UCSD-AML1 (cell line): ENCODE results near the gene ZNF778.
"Not testable (repeated sequence)": the region's sequence is repeated elsewhere in the genome, so short reads cannot be mapped to it uniquely, and the experiment has no call there.

ENCODE experiments used
- DNase-seq: peaks from one replicate; lab custom pipeline; 2025; ENCODE audit not compliant: unreplicated experiment; lab: John Stamatoyannopoulos, UW

ZNF778 gene

DNA sequence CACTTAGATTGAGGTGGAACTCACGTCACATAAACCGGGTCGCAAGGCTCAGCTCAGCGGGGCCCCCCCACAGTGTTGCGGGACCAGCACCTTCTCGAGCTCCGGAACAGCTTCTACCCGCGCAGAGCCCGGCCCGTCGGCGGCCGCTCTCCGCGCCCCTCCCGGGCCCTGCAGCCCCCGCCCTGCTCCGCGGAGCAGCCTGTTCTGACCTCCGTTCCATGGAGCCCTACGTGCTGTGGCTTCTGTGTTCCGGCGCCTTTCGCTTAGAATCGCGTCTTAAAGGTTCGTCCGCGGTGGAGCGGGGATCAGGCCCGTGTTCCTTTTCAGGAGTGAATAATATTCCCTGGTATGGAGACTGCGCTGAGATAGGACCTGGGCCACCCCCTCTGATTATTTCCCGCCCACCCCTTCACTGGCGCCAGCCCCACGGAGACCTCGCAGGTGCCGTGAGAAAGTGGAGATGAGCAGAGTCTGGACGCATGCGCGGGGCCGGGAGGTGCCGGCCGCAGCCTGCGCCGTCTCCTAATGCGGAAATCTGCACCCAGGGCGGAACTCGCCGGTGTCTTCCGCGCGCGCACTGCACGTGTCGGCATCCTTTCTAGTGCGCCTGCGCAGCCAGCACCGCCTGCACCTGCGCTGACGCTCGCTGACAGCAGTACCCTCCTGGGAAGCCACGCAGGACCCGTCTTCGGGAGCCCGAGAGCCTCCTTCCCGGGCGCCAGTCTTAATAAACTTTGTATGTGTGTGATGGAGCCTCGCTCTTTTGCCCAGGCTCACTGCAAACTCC is 30.9 kb downstream of the ZNF778 start:
- DNase-seq = no peak

DNA sequence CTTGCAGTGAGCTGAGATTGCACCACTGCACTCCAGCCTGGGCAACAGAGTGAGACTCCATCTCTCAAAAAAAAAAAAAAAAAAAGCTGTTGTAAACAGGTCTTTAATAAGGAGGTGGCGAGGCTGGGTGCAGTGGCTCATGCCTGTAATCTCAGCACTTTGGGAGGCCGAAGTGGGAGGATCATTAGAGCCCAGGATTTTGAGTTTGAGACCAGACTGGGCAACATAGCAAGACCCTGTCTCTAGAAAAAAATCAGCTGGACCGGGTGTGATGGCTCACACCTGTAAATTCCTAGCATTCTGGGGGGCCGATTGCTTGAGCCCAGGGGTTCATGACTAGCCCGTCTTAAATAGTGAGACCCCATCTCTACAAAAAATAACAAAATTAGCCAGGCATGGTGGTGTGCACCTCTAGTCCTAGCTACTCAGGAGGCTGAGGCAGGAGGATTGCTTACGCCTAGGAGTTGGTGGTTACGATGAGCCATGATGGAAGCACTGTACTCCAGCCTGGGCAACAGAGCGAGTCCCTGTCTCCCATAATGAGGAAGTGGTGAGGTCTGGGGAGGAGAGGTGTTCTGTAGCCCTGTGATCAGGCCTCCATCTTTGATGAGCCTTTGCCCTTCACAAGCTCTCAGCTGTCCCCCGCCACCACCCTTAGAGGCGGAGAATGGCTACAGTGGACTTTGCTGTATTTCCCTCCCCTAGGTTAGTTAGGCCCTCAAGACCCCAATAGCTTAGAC is 36.2 kb downstream of the ZNF778 start:
- DNase-seq = no peak

DNA sequence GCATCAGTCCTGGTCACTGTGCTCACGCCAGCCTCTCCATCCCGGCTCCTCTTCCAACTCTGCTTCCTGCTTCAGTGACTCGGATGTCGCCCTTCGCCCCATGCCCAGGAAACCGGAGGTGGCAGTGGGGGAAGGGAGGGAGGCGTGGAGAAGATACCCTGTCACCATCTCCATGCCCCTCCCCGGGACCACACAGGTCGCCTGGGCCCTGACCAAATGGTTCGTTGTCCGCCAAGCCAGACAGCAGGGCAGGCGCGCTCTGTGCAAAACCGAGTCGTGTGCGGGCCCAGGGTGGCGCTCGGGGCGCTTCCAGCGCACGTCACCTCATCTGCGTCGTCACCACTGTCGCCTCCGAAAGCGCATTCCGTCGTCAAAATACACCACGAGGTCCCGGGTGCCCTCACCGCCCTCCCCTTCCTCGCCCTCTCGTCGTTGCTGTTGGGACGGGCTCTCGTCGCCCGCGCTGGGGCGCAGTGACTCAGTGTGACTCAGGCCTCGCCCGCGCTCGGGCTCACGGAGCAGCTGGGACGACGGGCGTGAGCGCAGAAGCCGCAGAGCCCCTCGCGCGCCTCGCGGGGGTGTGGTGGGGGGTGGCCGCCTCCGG is 39.2 kb downstream of the ZNF778 start:
- no peak for DNase-seq

DNA sequence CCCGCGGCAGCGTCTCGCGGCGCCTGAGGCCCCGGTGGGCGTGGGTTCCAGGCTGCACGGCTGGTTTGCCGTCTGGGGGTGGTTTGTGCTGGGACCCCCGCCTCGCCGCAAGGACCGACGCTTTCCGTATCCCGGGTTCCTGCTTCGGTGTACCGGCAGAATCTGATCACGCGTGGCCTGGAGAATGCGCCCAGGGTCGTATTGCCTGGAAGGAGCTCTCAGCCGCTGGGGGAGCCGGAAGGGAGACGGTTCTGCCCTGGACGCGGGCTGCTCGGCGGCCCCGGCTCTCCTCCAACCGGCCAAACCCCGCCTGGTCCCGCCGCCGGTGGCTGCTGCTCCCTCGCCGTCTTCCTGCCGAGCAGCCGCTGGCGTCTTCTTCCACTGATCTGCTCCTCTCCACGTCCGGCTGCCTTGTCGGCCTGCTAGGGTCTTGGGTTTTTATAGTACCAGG is 39.8 kb downstream of the ZNF778 start:
- no peak for DNase-seq

DNA sequence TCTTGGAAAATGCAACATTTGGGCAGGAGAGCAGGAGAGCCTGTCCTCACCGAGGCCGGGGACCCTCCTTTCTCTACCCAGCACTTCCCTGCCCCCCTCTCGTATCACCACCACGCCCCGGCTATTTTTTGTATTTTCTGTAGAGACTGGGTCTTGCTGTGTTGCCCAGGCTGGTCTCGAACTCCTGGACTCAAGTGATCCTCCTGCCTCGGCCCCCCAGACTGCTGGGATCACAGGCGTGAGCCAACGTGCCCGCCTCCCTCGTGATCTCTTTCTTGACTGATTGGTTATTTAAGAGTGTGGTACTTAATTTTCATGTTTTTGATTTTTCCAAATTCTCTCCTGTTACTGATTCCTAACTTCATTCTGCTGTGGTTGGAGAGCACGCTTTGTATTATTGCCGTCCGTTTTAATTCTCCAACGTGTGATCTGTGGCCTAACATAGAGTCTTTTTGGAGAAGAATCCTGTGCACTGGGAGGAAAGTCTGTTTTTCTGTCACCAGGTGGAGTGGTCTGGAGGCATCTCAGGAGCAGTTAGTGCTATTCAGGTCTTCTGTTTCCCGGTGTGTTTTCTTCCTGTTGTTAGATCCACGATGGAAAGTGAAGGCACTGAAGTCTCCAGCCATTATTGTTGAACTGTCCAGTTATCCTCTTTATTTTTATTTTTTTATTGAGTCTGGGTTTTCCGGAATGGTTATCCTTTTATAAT is 40.4 kb downstream of the ZNF778 start:
- DNase-seq = no peak

DNA sequence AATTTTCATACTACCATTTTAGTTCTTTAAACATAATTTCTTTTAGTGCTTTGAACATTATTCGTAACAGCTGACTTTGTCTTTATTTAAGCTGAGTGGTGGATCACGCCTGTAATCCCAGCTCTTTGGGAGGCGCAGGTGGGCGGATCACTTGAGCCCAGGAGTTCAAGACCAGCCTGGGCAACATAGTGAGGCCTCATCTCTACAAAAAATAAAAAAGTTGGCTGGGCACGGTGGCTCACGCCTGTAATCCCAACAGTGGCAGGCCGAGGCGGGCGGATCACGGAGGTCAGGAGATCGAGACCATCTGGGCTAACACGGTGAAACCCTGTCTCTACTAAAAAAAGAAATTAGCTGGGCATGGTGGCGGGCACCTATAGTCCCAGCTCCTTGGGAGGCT is 42.4 kb downstream of the ZNF778 start:
- not testable (repeated sequence) for DNase-seq

DNA sequence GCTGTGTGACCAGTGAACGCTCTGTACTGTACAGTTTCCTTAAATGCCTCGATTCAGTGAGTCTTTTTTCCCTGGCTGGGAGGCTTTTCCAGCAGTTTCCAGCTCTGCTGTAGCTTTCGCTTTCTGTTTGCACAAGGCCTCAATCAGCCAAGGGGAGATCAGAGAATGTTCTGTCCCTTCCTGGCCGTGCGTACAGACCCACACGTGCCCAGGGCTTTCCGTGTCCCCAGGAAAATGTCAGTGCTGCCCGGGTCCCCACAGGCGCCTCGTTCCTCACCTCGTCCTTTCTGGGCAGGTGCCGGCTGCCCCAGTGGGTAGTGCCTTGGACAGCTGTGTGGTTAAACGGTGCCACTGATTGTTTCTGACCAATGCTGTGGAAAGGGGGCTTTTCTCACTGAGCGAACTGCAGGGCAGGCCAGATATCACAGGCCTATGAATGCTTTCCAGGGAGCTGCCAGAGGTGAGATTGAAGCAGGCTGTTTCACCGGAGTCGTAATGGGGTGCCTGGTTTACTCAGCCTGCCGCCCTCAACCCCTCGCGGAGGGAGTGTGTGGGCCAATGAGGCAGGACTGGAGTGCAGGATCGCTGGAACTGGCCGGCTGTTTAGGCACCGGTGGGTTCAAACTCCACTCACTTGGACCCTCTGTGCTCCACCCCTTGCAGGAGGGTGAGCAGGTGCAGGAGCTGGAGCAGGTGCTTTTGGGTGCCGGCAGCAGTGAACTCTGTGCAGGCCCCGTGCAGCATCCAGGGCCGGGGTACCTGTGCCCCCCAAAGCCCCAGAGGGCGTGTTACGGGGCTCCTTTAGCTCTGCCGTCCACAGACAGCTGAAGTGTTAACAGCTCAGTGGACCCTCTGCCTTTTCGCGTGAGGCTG is 44.4 kb downstream of the ZNF778 start:
- no peak for DNase-seq

DNA sequence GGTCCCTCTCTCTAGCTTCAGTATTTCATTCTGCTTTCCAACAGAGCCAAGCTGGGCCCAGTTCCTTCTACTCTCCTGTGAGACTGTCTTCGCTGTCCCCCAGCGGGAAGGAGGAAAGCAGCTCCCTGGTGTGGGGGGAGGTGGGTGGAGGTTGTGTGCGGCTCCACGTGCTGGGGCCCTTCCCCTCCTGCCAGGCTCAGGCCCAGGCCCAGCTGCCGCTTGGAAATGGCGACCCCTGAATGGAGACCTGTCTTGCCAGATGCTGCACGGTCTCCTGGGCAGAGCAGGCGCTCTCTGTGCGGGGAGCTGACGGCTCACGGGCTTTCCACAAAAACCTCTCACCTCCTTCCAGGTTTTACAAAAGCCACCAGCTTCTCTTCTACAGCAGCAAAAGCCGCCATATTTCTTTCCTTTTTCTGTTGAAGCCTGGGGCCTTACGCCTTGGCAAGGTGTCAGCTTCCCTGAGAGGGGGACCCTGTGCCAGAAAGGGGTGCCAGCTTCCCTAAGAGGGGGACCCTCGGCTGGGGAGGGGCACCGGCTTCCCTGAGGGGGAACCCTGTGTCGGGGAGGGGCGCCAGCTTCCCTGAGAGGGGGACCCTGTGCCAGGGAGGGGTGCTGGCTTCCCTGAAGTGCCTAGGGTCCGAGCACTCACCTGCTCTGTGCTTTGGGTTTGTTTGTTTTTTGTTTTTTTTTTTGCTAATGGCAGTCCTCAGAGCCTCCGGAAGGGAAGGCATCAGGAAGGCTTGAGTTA is 47.5 kb downstream of the ZNF778 start:
- no peak for DNase-seq

DNA sequence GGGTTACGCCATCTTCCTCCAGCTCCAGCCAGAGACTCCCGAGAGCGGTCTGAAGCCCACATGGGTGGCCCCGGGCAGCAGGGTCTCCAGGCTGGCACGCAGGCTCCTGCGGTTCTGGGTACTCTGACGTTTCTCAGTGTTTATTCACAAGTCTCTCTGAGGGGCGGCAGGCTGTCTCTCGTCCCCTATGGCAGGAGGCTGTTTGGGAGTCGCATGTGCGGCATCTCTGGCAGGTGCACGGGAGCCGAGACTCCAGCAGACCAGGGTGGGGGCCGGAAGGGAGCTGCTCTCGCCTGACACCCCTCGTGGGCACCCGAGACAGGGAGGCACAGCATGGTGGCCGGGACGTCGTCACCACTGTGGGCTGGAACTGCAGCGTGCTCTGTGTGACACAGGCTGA is 48.1 kb downstream of the ZNF778 start:
- DNase-seq = no peak

DNA sequence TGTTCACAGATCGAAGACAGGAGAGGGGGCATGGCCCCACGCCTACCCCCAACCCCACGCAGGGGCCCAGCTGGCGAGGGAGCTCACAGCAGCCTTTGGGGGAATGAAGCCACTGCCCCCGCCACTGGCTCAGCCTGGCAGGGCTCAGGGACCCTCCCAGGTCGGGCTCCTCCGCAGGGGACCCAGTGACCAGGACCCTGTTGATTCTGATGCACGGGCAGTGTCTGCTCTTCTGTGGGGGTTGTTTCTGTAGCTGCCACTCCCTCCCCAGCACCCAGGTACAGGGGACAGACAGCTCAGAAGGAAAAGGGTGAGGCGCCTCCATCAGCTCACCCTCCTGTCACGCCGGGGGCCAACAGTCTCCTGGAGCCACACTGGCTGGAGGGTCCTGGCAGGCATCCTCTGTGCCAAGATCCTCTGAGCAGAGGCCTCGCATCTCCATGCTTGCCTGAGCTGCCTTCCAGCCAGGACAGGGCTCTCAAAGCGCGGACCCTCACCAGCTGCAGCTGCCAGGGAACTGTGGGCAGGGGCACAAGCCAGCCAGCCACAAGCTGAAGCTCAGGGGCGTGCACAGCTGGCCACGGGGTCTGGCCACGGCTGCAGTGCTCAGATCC is 49.1 kb downstream of the ZNF778 start:
- DNase-seq = no peak

DNA sequence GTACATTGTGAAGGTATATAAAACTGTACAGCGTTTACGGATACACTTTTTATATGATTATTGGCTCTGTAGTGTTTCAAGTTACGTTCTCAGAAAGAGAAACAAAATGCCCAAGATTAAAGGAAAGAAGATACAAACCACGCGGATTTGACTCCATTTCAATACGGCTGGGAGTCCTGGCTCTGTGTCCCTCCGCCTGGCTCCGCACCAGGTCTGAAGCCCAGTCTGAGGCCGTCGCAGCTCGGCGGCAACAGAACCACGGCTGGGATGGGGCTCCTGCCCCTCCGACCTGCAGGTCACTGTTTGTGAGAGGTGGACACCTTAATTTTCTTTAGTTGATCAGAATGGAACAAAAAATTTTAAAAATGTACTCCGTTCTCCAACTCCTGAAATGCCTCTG is 50.2 kb downstream of the ZNF778 start:
- DNase-seq = not testable (repeated sequence)

DNA sequence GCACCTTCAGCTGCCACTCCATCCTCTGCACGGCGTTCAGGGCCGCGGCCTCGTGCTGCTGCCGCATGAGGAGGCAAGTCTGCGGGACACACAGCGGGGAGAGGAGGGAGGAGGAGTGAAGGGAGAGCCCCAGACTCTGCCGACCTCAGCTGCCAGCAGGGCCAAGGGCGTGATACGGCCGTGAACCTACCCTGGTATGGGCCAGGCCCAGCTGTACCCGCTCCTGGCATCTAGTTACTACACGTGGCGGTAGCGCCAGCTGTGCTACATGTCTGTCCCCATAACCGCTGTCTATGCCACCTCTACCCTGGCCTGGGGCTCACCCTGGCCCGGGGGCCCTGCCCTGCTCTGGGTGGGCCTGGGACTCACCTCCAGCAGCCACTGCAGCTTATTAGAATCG is 51.1 kb downstream of the ZNF778 start:
- no peak for DNase-seq

DNA sequence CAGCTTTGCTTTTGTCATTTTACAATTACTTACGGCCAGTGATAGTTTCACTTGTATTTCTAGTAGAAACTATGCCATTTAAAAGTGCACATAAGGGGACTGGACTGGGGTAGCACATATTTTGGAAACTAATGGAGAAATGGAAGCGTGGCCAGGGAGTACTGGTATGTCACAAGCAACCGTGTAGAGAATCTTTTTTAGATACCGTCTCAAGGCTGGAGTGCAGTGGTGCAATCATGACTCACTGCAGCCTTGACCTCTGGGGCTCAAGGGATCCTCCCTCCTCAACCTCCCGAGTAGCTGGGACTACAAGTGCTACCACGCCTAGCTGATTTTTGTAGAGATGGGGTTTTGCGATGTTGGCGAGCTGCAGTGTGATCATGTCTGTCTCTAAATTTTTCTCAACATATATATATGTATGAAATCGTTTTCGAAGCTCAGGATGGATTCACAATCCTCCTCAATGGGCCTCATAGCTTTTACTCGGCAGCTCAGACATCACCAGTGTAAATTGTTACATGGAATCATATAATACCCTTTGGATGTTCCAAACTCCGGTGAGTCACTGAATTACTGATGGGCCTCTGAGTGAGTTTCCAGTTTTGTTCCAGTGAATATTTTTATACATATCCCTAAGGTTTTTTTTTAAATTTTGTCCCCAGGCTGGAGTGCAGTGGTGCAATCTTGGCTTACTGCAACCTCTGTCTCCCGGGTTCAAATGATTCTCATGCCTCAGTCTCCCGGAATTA is 51.7 kb downstream of the ZNF778 start:
- no peak for DNase-seq

DNA sequence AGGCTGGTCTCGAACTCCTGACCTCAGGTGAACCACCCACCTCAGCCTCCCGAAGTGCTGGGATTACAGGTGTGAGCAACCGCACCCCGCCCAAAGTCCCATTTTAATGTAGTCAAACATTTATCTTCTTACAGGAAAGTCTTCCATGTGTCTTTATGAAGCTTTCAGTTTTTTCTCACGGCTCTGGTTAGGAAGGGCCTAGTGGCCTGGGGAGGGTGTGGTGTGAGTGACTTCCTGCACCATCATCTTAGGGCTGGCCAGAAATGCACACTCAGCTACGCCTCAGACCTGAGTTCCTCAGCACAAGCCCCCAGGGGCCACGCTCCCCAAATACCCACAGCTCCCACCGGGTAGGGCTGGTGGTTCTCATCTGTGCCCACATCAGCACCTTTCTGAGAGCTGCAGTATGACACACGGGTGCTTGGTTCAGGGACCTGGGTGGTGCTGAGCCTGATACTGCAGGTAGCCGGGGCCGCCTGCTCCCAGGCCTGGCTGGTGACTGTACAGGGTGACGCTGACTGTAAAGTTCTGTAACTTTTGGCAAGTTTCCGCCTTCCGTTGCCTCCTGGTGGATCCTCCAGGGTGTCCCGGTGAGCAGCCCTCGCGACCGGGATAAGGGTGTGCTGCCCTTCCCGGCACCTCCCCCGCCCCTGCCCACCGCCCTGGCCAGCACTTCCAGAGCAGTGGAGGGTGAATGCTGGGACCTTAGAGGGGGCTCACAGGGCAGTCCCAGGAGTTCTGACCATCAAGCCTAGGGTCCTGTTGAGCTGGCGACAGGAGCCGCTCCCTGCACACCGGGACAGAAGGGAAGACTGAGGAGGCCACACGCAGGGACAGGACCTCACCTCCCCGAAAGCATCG is 52.5 kb downstream of the ZNF778 start:
- no peak for DNase-seq

DNA sequence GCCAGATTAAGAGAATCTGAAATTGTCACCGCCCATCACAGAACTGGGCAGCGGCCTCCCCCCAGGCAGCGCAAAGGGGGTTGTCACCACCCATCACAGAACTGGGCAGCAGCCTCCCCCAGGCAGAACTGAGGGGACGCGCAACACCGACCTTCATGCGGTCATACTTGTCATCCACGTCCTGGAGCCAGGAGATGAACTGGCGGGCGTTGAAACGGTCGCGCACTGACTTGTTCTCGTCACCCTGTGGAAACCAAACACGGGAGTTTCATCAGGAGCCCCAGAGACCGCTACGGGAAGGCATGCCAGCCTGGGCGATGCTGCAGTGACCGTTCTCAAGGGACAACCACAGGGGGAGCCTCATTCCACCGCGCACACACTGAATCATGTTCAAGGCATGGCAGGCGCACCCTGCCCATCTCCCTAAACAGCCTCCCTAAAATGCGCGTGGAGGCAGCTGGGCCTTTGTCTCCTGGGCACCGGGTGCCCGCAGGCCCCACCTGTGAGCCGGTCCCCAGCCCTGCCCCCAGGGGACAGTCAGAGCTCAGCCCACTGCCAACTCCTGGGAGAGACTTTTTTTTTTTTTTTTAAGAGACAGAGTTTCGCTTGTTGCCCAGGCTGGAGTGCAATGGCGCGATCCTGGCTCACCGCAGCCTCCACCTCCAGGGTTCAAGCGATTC is 53.3 kb downstream of the ZNF778 start:
- no peak for DNase-seq

DNA sequence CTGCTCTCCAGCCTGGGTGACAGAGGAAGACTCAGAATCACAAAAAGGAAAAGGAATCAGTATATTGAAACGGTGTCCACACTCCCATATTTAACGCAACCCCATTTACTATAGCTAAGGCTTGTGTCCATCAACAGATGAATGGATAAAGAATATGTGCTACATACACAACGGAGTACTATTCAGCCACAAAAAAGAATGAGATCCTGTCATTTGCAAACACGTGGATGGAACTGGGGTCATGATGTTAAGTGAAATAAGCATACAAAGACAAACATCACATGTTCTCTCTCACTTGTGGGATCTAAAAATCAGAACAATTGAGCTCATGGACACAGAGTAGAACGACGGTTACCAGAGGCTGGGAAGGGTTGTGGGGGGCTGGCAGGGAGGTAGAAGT is 55.1 kb downstream of the ZNF778 start:
- DNase-seq = no peak
